ENCODE data around the gene ITGA3.
"Not testable (repeated sequence)": the region's sequence is repeated elsewhere in the genome, so short reads cannot be mapped to it uniquely, and the experiment has no call there.

Gene ITGA3

DNA sequence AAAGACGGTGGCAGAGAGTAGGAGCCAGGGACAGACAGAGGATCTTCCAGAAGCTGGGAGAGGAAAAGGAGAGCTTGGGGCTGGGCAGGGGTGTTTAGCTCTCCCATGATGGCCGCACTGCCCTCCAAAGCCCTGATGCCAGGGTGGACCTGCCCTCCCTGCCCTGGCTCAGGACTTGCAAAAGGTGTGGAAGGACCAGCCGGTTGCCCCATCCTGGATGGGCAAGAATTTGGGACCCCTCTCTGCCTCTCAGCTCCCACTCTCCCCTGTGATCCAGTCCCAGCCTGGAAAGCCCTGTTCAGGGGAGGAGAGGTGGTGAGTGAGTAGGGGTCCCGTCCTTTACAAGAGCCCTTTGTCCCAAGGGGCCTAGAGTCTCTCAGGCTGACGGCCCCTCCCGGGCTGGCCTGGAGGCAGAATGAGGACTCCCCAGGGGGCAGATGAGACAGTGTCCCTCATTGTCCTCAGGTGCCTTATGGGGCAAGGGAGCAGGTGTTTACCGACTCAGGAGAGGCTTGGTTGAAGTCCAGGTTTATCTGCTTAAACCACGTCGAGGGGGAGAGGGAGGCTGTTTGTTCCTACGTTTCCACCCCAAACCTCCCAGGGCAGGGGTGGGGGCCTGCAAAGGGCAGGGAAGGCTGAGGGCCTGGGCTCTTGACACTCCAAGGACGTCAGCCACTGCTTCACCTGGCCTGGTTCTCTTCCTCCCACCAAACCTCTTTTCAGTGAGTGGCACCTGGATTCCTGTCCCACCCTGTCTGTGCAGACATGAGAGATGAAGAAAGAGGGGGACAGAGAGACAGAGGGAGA, 19.3 kb upstream of the ITGA3 start:
- H3K79me2 ChIP-seq, result no peaks in the 10 kb centered on the region
- H3K4me2 ChIP-seq (ENCODE audit: low read length), result no peak overlapping the region
- H2AFZ ChIP-seq, result no peak overlapping the region
- no peaks in the 10 kb centered on the region for H3K4me1 ChIP-seq
- no peak overlapping the region for H3K4me3 ChIP-seq (ENCODE audit: low read depth, low read length)
- TF ChIP-seq, protein P1, sequence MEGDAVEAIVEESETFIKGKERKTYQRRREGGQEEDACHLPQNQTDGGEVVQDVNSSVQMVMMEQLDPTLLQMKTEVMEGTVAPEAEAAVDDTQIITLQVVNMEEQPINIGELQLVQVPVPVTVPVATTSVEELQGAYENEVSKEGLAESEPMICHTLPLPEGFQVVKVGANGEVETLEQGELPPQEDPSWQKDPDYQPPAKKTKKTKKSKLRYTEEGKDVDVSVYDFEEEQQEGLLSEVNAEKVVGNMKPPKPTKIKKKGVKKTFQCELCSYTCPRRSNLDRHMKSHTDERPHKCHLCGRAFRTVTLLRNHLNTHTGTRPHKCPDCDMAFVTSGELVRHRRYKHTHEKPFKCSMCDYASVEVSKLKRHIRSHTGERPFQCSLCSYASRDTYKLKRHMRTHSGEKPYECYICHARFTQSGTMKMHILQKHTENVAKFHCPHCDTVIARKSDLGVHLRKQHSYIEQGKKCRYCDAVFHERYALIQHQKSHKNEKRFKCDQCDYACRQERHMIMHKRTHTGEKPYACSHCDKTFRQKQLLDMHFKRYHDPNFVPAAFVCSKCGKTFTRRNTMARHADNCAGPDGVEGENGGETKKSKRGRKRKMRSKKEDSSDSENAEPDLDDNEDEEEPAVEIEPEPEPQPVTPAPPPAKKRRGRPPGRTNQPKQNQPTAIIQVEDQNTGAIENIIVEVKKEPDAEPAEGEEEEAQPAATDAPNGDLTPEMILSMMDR (IDR thresholded peaks at IDR 0.05), result no peak
- no peak overlapping the region for H3K9ac ChIP-seq
- no peak overlapping the region for H3K27ac ChIP-seq
- no peaks in the 10 kb centered on the region for H3K36me3 ChIP-seq (ENCODE audit: control insufficient read depth, insufficient read depth, low read length)
- no peaks in the 10 kb centered on the region for H3K9me3 ChIP-seq (ENCODE audit: control insufficient read depth, low read length)
- no peaks in the 10 kb centered on the region for H3K27me3 ChIP-seq (ENCODE audit: control insufficient read depth, insufficient read depth, low read length)

DNA sequence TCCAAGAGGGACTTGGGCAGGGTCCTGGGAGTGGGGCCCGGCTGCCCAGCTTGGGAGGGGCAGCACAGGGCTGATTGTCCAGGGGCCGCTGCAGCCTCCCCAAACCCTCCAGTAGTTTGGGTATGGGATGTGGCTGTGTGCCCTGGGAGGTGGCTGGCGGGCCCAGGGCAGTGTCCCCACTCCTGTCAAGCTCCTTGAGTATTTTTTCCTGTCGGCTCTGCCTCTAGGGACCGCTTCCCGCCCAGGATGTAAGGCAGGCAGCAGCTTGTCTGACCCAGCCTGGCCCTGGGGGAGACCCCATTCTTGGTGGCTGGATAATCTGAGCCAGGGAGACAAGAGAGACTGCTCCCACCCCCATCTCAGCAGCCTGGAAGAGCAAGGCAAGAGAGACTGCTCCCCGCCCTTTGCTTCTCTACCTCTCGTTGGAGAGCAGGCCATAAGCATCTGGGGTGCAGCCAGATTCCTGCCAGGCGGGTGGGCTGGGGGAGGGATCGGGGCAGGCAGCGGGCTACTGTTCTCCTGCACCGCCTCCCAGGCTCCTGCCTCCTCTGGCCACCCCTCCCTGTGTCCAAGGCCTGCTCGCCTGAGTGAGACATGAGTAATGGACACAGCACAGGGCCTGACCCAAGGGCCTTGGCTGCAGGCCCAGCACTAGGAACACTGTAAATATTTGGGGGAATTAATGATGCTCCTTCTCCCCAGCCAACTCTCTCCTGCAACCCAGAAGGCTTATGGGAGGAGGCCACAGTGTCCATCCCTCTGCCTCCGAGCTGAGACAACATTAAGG, 18.4 kb upstream of the ITGA3 start:
- H3K79me2 ChIP-seq, result no peaks in the 10 kb centered on the region
- no peak overlapping the region for H3K9ac ChIP-seq
- H3K27me3 ChIP-seq (ENCODE audit: control insufficient read depth, insufficient read depth, low read length), result no peaks in the 10 kb centered on the region
- no peak overlapping the region for H3K4me3 ChIP-seq (ENCODE audit: low read depth, low read length)
- H3K9me3 ChIP-seq (ENCODE audit: control insufficient read depth, low read length), result no peaks in the 10 kb centered on the region
- H2AFZ ChIP-seq, result no peak overlapping the region
- TF ChIP-seq, protein P1 (IDR thresholded peaks at IDR 0.05), result no peak
- no peak overlapping the region for H3K27ac ChIP-seq
- H3K4me1 ChIP-seq, result no peaks in the 10 kb centered on the region
- no peak overlapping the region for H3K4me2 ChIP-seq (ENCODE audit: low read length)
- H3K36me3 ChIP-seq (ENCODE audit: control insufficient read depth, insufficient read depth, low read length), result no peaks in the 10 kb centered on the region

DNA sequence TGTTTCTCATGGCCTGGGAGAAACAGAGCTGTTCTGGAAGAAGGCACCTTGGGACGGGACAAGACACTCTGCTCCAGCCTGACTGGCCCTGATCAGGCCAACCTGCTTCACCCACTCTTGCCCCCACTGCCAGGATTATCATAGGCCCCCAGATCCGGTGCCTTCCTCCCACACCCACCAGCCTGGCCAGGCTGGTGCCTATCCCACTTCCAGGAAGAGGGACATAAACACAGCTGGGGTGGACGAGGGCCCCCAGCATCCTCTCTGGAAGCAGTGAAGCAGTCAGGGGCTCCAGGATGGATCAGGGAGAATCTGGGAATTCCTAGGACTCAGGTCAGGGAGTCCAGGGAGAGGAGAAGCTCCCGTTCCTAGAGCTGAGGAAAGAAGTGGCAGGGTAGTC, 16.9 kb upstream of the ITGA3 start:
- Histone ChIP-seq H3K36me3 (ENCODE audit: control insufficient read depth, insufficient read depth, low read length) (no peaks in the 10 kb centered on the region), H3K27me3 (ENCODE audit: control insufficient read depth, insufficient read depth, low read length) (no peaks in the 10 kb centered on the region), H3K4me3 (ENCODE audit: low read depth, low read length) (no peak overlapping the region), H3K9ac (no peak overlapping the region), H3K4me1 (no peaks in the 10 kb centered on the region), H3K27ac (no peak overlapping the region), H3K79me2 (no peaks in the 10 kb centered on the region), H3K9me3 (ENCODE audit: control insufficient read depth, low read length) (no peaks in the 10 kb centered on the region), H2AFZ (no peak overlapping the region), H3K4me2 (ENCODE audit: low read length) (no peak overlapping the region)
- TF ChIP-seq, protein P1 (IDR thresholded peaks at IDR 0.05), result no peak

DNA sequence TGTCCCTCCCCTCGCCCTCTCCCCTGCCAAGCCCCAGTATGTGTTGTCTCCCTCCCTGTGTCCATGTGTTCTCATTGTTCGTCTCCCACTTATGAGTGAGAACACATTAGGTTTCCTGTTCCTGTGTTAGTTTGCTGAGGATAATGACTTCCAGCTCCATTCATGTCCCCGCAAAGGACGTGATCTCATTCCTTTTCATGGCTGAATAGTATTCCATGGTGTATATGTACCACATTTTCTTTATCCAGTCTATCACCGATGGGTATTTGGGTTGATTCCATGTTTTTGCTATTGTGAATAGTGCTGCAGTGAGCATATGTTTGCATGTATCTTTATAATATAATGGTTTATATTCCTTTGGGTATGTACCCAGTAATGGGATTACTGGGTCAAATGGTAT, 15.4 kb upstream of the ITGA3 start:
- H3K4me1 ChIP-seq; H3K9me3 ChIP-seq (ENCODE audit: control insufficient read depth, low read length); H3K79me2 ChIP-seq; H3K4me2 ChIP-seq (ENCODE audit: low read length); H3K4me3 ChIP-seq (ENCODE audit: low read depth, low read length); H3K36me3 ChIP-seq (ENCODE audit: control insufficient read depth, insufficient read depth, low read length); H3K9ac ChIP-seq; H3K27ac ChIP-seq; H2AFZ ChIP-seq; H3K27me3 ChIP-seq (ENCODE audit: control insufficient read depth, insufficient read depth, low read length): not testable (repeated sequence)

DNA sequence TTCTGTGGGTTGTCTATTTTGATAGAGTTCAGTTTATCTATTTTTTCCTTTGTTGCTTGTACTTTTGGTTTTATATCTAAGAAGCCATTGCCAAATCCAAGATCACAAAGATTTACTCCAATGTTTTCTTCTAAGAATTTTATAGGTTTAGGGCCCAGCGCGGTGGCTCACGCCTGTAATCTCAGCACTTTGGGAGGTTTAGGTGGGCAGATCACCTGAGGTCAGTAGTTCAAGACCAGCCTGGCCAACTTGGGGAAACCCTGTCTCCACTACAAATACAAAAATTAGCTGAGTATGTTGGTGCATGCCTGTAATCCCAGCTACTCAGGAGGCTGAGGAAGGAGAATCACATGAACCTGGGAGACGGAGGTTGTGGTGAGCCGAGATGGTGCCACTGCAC, 13.7 kb upstream of the ITGA3 start:
- no peak overlapping the region for H3K9ac ChIP-seq
- H2AFZ ChIP-seq, result no peak overlapping the region
- no peak overlapping the region for H3K4me2 ChIP-seq (ENCODE audit: low read length)
- TF ChIP-seq, protein P1 (IDR thresholded peaks at IDR 0.05), result no peak
- H3K4me3 ChIP-seq (ENCODE audit: low read depth, low read length), result no peak overlapping the region
- no peaks in the 10 kb centered on the region for H3K79me2 ChIP-seq
- H3K27me3 ChIP-seq (ENCODE audit: control insufficient read depth, insufficient read depth, low read length), result no peaks in the 10 kb centered on the region
- H3K36me3 ChIP-seq (ENCODE audit: control insufficient read depth, insufficient read depth, low read length), result no peaks in the 10 kb centered on the region
- H3K27ac ChIP-seq, result no peak overlapping the region
- no peaks in the 10 kb centered on the region for H3K4me1 ChIP-seq
- H3K9me3 ChIP-seq (ENCODE audit: control insufficient read depth, low read length), result no peaks in the 10 kb centered on the region

Data from parathyroid adenoma (tissue), 2 donors.